ENCODE data around the gene RBPMS2. TPM values are rescaled to one million over a fixed set of nuclear protein-coding genes. Genes with fewer than 3 reads are reported as not detected.

RBPMS2 gene
- polyA plus RNA-seq, 6 donors from 2014 or later, result 0.29 to 0.64 (median 0.30) TPM; not detected in 2

GRCh38 chr15:64779024-64779423 is 3.6 kb upstream of the RBPMS2 start:
- DNase-seq, result no peak
- Mint-ChIP-seq H3K36me3 (no peaks in the 10 kb centered on the region), H3K27me3 (peaks cover 23 to 41% (median 38%) of the 10 kb centered on the region in 3 donors), H3K27ac (peak overlapping the region in 2 of 6 donors; percentile 3 to 61), H3K4me1 (peaks cover 6 to 15% (median 14%) of the 10 kb centered on the region in 3 donors), H3K9me3 (no peaks in the 10 kb centered on the region), H3K4me3 (peak overlapping the region in 1 of 8 donors; percentile 80)
- no peak for ATAC-seq (ENCODE audit: low read depth in 2 of 2)

DNA sequence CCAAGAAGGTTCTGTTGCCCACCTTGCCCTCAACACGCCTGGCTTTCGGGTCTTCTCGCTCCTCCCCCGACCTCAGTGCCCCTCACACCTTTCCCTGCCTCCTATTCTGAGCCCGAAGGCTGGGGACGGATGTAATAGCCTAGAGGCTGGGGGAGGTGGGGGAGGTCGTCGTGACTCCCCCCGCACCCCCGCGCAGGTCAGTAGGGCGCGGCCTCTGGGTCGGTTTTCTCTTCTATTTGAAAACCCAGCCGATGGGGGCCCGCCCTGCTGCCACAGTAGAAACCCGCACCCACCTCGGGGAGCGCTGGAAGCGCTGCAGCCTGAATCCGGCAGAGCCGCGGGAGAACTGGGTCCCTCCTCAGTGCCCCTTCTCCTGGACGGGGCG is 1.0 kb upstream of the RBPMS2 start:
- H3K36me3 Mint-ChIP-seq, result no peaks in the 10 kb centered on the region
- DNase-seq (no peak), ATAC-seq (ENCODE audit: low read depth in 2 of 2) (no peak)
- peaks cover 5 to 14% (median 6%) of the 10 kb centered on the region in 3 donors for H3K4me1 Mint-ChIP-seq
- no peaks in the 10 kb centered on the region for H3K9me3 Mint-ChIP-seq
- peaks cover 38 to 49% (median 43%) of the 10 kb centered on the region in 3 donors for H3K27me3 Mint-ChIP-seq
- peak overlapping the region; percentile 71 to 90 (median 80) for H3K4me3 Mint-ChIP-seq
- no peak overlapping the region for H3K27ac Mint-ChIP-seq

DNA sequence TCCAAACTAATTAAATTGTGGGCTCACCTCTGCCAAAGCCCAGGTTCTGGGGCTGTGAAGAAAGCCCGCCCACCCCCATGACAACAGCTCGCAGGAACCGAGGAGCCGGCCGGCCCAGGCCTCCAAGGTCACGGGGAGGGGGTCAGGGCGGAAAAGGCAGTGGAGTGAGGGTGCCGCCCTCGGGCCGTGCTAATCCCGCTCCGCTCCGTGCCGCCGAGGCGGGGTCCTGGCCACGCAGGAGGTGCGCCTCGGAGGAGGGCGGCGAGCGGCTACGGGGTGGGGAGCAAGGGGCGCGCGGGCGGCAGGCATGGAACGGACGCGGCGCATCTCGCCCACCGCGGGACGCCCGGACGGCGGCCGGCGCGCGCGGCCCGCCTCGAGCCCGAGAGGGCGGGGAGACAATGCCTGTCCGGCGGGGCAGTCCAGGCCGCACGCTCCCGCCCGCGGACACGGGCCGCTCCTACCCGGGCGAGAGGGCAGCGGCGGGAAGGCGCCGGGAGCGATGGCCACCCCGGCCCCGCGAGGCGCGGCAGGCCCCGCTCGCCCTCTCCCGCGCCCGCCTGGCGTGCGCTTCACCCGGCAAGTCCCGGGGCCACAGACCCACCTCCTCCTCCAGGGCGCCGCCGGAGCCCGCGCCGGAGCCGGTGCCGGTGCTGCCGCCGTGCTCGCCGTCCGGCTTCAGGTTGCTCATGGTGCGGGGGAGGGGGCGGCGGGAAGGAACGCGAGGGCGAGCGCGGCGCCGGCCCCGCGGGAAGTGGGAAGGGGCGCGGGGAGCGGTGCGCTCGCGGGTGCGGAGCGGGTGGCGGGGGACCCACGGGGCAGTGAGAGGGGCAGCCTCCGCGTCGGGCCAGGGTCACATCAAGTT is 528 bp downstream of the RBPMS2 start:
- H3K4me1 Mint-ChIP-seq, result peaks cover 5 to 14% (median 9%) of the 10 kb centered on the region in 3 donors

GRCh38 chr15:64774037-64774628 is 1.3 kb downstream of the RBPMS2 start:
- DNase-seq, result no peak
- H3K9me3 Mint-ChIP-seq, result no peaks in the 10 kb centered on the region
- peaks cover 36 to 45% (median 36%) of the 10 kb centered on the region in 3 donors for H3K27me3 Mint-ChIP-seq
- H3K4me1 Mint-ChIP-seq, result peaks cover 5 to 14% (median 9%) of the 10 kb centered on the region in 3 donors
- ATAC-seq (ENCODE audit: low read depth in 2 of 2), result no peak
- no peaks in the 10 kb centered on the region for H3K36me3 Mint-ChIP-seq
- H3K4me3 Mint-ChIP-seq, result peak overlapping the region; percentile 63 to 88 (median 81)
- H3K27ac Mint-ChIP-seq, result peak overlapping the region in 2 of 6 donors; percentile 65 to 92

More for the DNA sequence above, 528 bp downstream of the RBPMS2 start:
- ATAC-seq (ENCODE audit: low read depth in 2 of 2) (peak; percentile 56 to 60), DNase-seq (no peak)
- peak overlapping the region; percentile 63 to 88 (median 79) for H3K4me3 Mint-ChIP-seq
- peaks cover 38 to 50% (median 43%) of the 10 kb centered on the region in 3 donors for H3K27me3 Mint-ChIP-seq
- peak overlapping the region in 2 of 6 donors; percentile 65 to 92 for H3K27ac Mint-ChIP-seq
- H3K9me3 Mint-ChIP-seq, result no peaks in the 10 kb centered on the region
- H3K36me3 Mint-ChIP-seq, result no peaks in the 10 kb centered on the region

GRCh38 chr15:64773606-64774005 is 1.8 kb downstream of the RBPMS2 start:
- ATAC-seq (ENCODE audit: low read depth in 2 of 2) (no peak), DNase-seq (no peak)
- Mint-ChIP-seq H3K27ac (peak overlapping the region in 2 of 6 donors; percentile 41 to 62), H3K27me3 (peaks cover 31 to 41% (median 32%) of the 10 kb centered on the region in 3 donors), H3K4me1 (peaks cover 5 to 14% (median 9%) of the 10 kb centered on the region in 3 donors), H3K9me3 (no peaks in the 10 kb centered on the region), H3K4me3 (peak overlapping the region; percentile 45 to 88 (median 81)), H3K36me3 (no peaks in the 10 kb centered on the region)

DNA sequence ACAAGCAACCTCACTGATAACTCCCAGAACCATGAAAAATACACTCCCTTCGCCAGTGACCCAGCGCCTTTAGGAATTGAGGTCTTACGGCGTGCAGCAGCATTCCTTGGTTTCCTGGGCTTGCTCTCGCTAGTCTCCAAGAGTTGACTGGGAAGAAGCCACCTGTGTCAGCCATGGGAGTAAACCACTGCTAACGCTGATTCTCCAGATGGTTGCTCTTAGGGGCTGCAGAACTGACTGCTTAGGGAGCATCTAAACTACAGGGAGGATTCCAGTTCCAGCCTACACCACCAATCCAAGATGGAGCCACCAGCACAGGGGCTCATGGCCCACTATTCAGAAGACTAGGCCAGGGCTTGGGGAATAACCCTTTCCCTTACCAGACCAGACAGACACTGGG is 2.4 kb downstream of the RBPMS2 start:
- H3K27ac Mint-ChIP-seq, result no peak overlapping the region
- peak overlapping the region in 4 of 8 donors; percentile 14 to 86 (median 48) for H3K4me3 Mint-ChIP-seq
- H3K9me3 Mint-ChIP-seq, result no peaks in the 10 kb centered on the region
- peaks cover 9 to 19% (median 11%) of the 10 kb centered on the region in 3 donors for H3K4me1 Mint-ChIP-seq
- no peak for DNase-seq
- H3K27me3 Mint-ChIP-seq, result peaks cover 31 to 41% (median 32%) of the 10 kb centered on the region in 3 donors
- no peak for ATAC-seq (ENCODE audit: low read depth in 2 of 2)
- H3K36me3 Mint-ChIP-seq, result no peaks in the 10 kb centered on the region

DNA sequence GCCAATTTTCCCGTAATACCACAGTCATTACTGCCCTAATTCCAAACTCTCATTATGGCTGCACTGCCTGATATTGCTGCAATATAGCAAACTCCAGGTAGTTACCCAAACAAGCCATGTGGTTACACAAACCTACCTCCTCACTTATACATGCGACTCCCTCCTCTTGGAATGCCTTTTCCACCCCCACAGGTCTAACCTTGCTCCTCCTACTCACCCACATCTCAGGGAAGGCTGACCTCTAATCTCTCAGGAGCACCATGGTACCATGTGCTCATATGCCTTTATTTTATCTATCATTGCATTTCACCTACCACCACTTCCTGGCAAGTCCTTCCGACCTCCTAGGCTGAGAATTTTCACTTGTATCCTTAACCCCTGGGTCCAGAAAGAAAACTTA is 2.9 kb downstream of the RBPMS2 start:
- Mint-ChIP-seq H3K9me3 (no peaks in the 10 kb centered on the region), H3K27ac (peak overlapping the region in 1 of 6 donors; percentile 40), H3K4me3 (peak overlapping the region in 1 of 8 donors; percentile 79), H3K27me3 (peaks cover 30 to 40% (median 31%) of the 10 kb centered on the region in 3 donors), H3K36me3 (no peaks in the 10 kb centered on the region), H3K4me1 (peaks cover 14 to 23% (median 15%) of the 10 kb centered on the region in 3 donors)
- DNase-seq, result no peak
- no peak for ATAC-seq (ENCODE audit: low read depth in 2 of 2)

DNA sequence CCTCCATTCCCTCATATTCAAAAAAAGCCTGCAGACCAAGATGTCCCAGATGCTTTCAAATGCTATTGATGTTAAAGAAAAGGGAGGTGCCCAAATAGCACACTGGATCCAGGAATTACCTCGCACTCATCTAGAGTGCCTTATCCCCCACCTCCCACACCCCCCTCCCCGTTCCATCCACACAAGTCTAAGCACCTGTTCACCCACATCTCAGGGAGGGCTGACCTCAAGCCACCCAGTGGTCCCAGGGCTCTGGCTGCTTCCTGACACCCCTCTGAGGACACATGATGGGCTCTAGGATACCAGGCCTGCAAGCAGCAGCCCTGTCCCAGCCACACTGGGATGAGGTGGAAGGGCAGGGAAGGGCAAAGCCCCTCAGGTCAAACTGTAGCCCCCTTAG is 4.8 kb downstream of the RBPMS2 start:
- no peak overlapping the region for H3K27ac Mint-ChIP-seq
- peaks cover 15 to 21% (median 20%) of the 10 kb centered on the region in 3 donors for H3K27me3 Mint-ChIP-seq
- no peaks in the 10 kb centered on the region for H3K36me3 Mint-ChIP-seq
- no peak overlapping the region for H3K4me3 Mint-ChIP-seq
- no peak for DNase-seq
- H3K4me1 Mint-ChIP-seq, result peaks cover 12 to 20% (median 17%) of the 10 kb centered on the region in 3 donors
- H3K9me3 Mint-ChIP-seq, result no peaks in the 10 kb centered on the region
- ATAC-seq (ENCODE audit: low read depth in 2 of 2), result no peak

DNA sequence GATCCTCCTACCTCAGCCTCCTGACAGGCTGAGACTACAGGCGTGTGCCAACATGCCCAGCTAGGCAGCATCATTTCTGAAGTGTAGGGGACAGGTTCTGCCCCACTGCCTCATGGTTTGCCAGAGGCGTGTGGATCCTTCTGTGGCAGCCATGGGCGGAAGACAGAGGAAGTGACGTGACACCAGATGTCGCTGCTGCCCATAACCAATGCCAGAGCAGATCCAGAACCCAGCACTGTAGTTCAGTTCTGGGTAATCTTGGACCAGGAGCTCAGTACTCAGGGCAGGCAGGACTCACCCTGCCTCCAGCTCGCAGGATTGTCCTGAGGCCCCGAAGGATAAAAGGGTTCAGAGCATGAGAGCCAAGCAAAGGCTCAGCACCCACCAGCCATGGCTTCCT is 8.2 kb downstream of the RBPMS2 start:
- Mint-ChIP-seq H3K4me1 (peaks cover 16 to 25% (median 19%) of the 10 kb centered on the region in 3 donors), H3K27ac (no peak overlapping the region), H3K36me3 (no peaks in the 10 kb centered on the region), H3K4me3 (peak overlapping the region in 1 of 8 donors; percentile 42), H3K27me3 (peaks cover 0 to 5% (median 2%) of the 10 kb centered on the region in 3 donors), H3K9me3 (peaks cover 0 to 2% (median 0%) of the 10 kb centered on the region in 7 donors)
- no peak for ATAC-seq (ENCODE audit: low read depth in 2 of 2)
- no peak for DNase-seq

GRCh38 chr15:64766058-64766457 is 9.3 kb downstream of the RBPMS2 start:
- Mint-ChIP-seq H3K27ac (peak overlapping the region in 1 of 6 donors; percentile 15), H3K27me3 (peaks cover 0 to 5% (median 0%) of the 10 kb centered on the region in 3 donors), H3K4me1 (peaks cover 16 to 25% (median 19%) of the 10 kb centered on the region in 3 donors), H3K4me3 (no peak overlapping the region), H3K9me3 (peaks cover 0 to 2% (median 0%) of the 10 kb centered on the region in 7 donors), H3K36me3 (no peaks in the 10 kb centered on the region)
- DNase-seq (no peak), ATAC-seq (ENCODE audit: low read depth in 2 of 2) (no peak)

GRCh38 chr15:64763874-64764273 is 11.5 kb downstream of the RBPMS2 start:
- Mint-ChIP-seq H3K36me3 (no peaks in the 10 kb centered on the region), H3K9me3 (peaks cover 0 to 2% (median 0%) of the 10 kb centered on the region in 7 donors), H3K27me3 (no peaks in the 10 kb centered on the region), H3K4me1 (peaks cover 16 to 25% (median 16%) of the 10 kb centered on the region in 3 donors), H3K4me3 (peak overlapping the region in 2 of 8 donors; percentile 1 to 33), H3K27ac (no peak overlapping the region)
- ATAC-seq (ENCODE audit: low read depth in 2 of 2) (no peak), DNase-seq (no peak)

DNA sequence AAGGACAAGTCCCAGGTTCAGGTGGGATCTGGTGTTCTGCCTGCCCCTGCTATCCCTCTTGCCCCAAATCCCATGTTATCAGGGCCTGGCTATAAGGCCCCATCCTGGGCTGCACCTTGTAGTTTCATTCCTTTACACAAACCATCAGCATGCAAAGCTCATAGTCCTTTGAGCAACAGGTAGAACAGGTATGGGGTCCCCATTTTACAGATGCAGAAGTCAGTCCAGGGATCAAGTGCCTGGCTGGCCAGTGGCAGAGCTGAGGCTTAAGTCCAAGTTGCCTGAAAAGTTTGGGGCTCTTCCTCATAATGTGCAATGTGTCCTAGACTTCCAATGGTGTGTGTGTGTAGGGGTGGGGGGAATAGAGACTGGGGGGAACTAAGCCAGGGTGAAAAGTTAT is 11.9 kb downstream of the RBPMS2 start:
- Mint-ChIP-seq H3K9me3 (peaks cover 0 to 2% (median 0%) of the 10 kb centered on the region in 7 donors), H3K36me3 (no peaks in the 10 kb centered on the region), H3K4me1 (peaks cover 15 to 25% (median 16%) of the 10 kb centered on the region in 3 donors), H3K27ac (no peak overlapping the region), H3K27me3 (no peaks in the 10 kb centered on the region), H3K4me3 (peak overlapping the region in 2 of 8 donors; percentile 1 to 33)
- ATAC-seq (ENCODE audit: low read depth in 2 of 2) (no peak), DNase-seq (no peak)

DNA sequence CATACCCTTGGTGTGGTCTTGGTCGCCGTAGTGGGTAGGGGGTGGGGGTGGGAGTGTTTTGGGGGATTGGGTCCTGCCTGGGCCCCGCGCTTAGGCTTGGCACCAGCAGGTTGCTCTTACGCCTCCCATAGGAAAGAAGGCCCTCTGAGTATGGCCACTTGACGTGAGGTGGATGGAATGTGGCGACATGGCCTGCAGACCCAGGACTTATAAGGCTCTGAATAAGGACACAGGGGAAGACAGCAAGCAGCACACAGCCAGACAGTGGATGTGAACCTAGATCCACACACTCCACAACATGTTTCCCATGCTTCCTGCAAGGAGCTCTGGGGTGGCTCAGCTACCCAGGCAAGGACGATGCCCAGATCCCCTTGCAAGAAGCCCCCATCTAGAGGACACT is 12.4 kb downstream of the RBPMS2 start:
- H3K27me3 Mint-ChIP-seq, result no peaks in the 10 kb centered on the region
- H3K4me3 Mint-ChIP-seq, result no peak overlapping the region
- H3K36me3 Mint-ChIP-seq, result no peaks in the 10 kb centered on the region
- ATAC-seq (ENCODE audit: low read depth in 2 of 2) (no peak), DNase-seq (no peak)
- peak overlapping the region in 1 of 6 donors; percentile 73 for H3K27ac Mint-ChIP-seq
- H3K4me1 Mint-ChIP-seq, result peaks cover 13 to 26% (median 14%) of the 10 kb centered on the region in 3 donors
- peaks cover 0 to 2% (median 0%) of the 10 kb centered on the region in 7 donors for H3K9me3 Mint-ChIP-seq
